Measurements from ENCODE around the gene MSI2. TPM values are rescaled to one million over a fixed set of nuclear protein-coding genes. Genes with fewer than 3 reads are reported as not detected.

MSI2 gene
- total and polyA plus RNA-seq, 2 experiments from 2014 or later, result 18.9 to 41.8 TPM

GRCh38 chr17:57253362-57254065 lies 2.8 kb upstream of the MSI2 start:
- TF ChIP-seq, protein P1, sequence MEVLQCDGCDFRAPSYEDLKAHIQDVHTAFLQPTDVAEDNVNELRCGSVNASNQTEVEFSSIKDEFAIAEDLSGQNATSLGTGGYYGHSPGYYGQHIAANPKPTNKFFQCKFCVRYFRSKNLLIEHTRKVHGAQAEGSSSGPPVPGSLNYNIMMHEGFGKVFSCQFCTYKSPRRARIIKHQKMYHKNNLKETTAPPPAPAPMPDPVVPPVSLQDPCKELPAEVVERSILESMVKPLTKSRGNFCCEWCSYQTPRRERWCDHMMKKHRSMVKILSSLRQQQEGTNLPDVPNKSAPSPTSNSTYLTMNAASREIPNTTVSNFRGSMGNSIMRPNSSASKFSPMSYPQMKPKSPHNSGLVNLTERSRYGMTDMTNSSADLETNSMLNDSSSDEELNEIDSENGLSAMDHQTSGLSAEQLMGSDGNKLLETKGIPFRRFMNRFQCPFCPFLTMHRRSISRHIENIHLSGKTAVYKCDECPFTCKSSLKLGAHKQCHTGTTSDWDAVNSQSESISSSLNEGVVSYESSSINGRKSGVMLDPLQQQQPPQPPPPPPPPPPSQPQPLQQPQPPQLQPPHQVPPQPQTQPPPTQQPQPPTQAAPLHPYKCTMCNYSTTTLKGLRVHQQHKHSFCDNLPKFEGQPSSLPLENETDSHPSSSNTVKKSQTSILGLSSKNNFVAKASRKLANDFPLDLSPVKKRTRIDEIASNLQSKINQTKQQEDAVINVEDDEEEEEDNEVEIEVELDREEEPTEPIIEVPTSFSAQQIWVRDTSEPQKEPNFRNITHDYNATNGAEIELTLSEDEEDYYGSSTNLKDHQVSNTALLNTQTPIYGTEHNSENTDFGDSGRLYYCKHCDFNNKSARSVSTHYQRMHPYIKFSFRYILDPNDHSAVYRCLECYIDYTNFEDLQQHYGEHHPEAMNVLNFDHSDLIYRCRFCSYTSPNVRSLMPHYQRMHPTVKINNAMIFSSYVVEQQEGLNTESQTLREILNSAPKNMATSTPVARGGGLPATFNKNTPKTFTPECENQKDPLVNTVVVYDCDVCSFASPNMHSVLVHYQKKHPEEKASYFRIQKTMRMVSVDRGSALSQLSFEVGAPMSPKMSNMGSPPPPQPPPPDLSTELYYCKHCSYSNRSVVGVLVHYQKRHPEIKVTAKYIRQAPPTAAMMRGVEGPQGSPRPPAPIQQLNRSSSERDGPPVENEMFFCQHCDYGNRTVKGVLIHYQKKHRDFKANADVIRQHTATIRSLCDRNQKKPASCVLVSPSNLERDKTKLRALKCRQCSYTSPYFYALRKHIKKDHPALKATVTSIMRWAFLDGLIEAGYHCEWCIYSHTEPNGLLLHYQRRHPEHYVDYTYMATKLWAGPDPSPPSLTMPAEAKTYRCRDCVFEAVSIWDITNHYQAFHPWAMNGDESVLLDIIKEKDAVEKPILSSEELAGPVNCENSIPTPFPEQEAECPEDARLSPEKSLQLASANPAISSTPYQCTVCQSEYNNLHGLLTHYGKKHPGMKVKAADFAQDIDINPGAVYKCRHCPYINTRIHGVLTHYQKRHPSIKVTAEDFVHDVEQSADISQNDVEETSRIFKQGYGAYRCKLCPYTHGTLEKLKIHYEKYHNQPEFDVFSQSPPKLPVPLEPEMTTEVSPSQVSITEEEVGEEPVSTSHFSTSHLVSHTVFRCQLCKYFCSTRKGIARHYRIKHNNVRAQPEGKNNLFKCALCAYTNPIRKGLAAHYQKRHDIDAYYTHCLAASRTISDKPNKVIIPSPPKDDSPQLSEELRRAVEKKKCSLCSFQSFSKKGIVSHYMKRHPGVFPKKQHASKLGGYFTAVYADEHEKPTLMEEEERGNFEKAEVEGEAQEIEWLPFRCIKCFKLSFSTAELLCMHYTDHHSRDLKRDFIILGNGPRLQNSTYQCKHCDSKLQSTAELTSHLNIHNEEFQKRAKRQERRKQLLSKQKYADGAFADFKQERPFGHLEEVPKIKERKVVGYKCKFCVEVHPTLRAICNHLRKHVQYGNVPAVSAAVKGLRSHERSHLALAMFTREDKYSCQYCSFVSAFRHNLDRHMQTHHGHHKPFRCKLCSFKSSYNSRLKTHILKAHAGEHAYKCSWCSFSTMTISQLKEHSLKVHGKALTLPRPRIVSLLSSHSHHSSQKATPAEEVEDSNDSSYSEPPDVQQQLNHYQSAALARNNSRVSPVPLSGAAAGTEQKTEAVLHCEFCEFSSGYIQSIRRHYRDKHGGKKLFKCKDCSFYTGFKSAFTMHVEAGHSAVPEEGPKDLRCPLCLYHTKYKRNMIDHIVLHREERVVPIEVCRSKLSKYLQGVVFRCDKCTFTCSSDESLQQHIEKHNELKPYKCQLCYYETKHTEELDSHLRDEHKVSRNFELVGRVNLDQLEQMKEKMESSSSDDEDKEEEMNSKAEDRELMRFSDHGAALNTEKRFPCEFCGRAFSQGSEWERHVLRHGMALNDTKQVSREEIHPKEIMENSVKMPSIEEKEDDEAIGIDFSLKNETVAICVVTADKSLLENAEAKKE (CRISPR knock-in tag; IDR thresholded peaks at IDR 0.05), result no peak
- TF ChIP-seq JUNB (IDR thresholded peaks at IDR 0.05; ENCODE audit: unreplicated experiment), result no peak
- no peak for TF ChIP-seq POLR2AphosphoS5 (IDR thresholded peaks at IDR 0.05; ENCODE audit: low read depth)
- TF ChIP-seq EZH2 (IDR thresholded peaks at IDR 0.05; ENCODE audit: low read depth, unreplicated experiment), result no peak
- TF ChIP-seq, protein P2, sequence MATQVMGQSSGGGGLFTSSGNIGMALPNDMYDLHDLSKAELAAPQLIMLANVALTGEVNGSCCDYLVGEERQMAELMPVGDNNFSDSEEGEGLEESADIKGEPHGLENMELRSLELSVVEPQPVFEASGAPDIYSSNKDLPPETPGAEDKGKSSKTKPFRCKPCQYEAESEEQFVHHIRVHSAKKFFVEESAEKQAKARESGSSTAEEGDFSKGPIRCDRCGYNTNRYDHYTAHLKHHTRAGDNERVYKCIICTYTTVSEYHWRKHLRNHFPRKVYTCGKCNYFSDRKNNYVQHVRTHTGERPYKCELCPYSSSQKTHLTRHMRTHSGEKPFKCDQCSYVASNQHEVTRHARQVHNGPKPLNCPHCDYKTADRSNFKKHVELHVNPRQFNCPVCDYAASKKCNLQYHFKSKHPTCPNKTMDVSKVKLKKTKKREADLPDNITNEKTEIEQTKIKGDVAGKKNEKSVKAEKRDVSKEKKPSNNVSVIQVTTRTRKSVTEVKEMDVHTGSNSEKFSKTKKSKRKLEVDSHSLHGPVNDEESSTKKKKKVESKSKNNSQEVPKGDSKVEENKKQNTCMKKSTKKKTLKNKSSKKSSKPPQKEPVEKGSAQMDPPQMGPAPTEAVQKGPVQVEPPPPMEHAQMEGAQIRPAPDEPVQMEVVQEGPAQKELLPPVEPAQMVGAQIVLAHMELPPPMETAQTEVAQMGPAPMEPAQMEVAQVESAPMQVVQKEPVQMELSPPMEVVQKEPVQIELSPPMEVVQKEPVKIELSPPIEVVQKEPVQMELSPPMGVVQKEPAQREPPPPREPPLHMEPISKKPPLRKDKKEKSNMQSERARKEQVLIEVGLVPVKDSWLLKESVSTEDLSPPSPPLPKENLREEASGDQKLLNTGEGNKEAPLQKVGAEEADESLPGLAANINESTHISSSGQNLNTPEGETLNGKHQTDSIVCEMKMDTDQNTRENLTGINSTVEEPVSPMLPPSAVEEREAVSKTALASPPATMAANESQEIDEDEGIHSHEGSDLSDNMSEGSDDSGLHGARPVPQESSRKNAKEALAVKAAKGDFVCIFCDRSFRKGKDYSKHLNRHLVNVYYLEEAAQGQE (IDR thresholded peaks at IDR 0.05; ENCODE audit: unreplicated experiment), result no peak
- no peak for TF ChIP-seq CREB1 (CRISPR knock-in tag; IDR thresholded peaks at IDR 0.05; ENCODE audit: low read depth)
- no peak for TF ChIP-seq ZNF114 (CRISPR knock-in tag; IDR thresholded peaks at IDR 0.05)
- TF ChIP-seq ZNF331 (CRISPR knock-in tag; IDR thresholded peaks at IDR 0.05; ENCODE audit: low read depth), result no peak
- no peak for TF ChIP-seq STAT1 (IDR thresholded peaks at IDR 0.05; ENCODE audit: unreplicated experiment)
- no peak for TF ChIP-seq ETS1 (IDR thresholded peaks at IDR 0.05)
- TF ChIP-seq EZH2phosphoT487 (IDR thresholded peaks at IDR 0.05; ENCODE audit: unreplicated experiment), result no peak
- TF ChIP-seq NANOG (IDR thresholded peaks at IDR 0.05; ENCODE audit: borderline replicate concordance), result no peak
- TF ChIP-seq CTCF (conservative IDR thresholded peaks at IDR 0.05; ENCODE audit: low read depth in 2 of 2), result no peak
- Mint-ChIP-seq H3K4me1 (peaks cover 18% of the 10 kb centered on the region), H3K36me3 (ENCODE audit: low read depth) (peaks cover 5% of the 10 kb centered on the region; the same call in 1 of the 3 replicates), H3K4me3 (no peak overlapping the region), H3K27me3 (ENCODE audit: insufficient read depth, low read depth, poor library complexity) (peaks cover 7% of the 10 kb centered on the region), H3K27ac (no peak overlapping the region), H3K9me3 (peaks cover 19% of the 10 kb centered on the region; the same call in 2 of the 3 replicates)
- Histone ChIP-seq H3K9me2 (ENCODE audit: insufficient read depth) (no peaks in the 10 kb centered on the region), H2AFZ (no peak overlapping the region), H3K79me2 (replicated peaks; ENCODE audit: insufficient read depth) (no peaks in the 10 kb centered on the region; the same call in 1 of the 2 replicates), H3K36me3 (ENCODE audit: insufficient read depth) (no peaks in the 10 kb centered on the region; the same call in 1 of the 2 replicates), H3K4me2 (no peak overlapping the region), H3K4me3 (no peak overlapping the region), H4K20me1 (replicated peaks; ENCODE audit: insufficient read depth) (0 out of 2 replicates have a peak, but pooled peaks cover 1% of the 10 kb centered on the region), H3F3A (replicated peaks; ENCODE audit: low read depth) (0 out of 2 replicates have a peak, but pooled peaks cover 3% of the 10 kb centered on the region), H3K4me1 (ENCODE audit: insufficient read depth) (peaks cover 16% of the 10 kb centered on the region), H3K27ac (ENCODE audit: low read depth) (no peak overlapping the region), H3K27me3 (ENCODE audit: insufficient read depth) (peaks cover 35% of the 10 kb centered on the region)
- DNase-seq (ENCODE audit: low spot score) (no peak), ATAC-seq (no peak)

Data from GM23338 (cell line).